Activated CD8-positive, alpha-beta T cell treated with anti-CD3 and anti-CD28 coated beads for 36 hours (primary cell): ENCODE data around the gene SNX10. TPM values are rescaled to one million over a fixed set of nuclear protein-coding genes. Genes with fewer than 3 reads are reported as not detected.
A peak's percentile ranks its signal among the peaks of the same experiment; 100 is the strongest.

Experiments used
- ATAC-seq: fragments of 200-7000 bp; cut with Tn5 transposase; one replicate; pipeline ENCODE4 v1.10.0; 2021; ENCODE audit warnings: mild to moderate bottlenecking, moderate library complexity
- CTCF ChIA-PET: fragments of 350-600 bp; sonication (Branson Sonifier 250); formaldehyde crosslinking; loops from one replicate; lab custom pipeline; 2021; ENCODE audit warnings: antibody characterized with exemption; lab: Charles Lee
- POLR2A ChIA-PET: fragments of 350-600 bp; sonication (Branson Sonifier 250); formaldehyde crosslinking; loops from one replicate; lab custom pipeline; 2021; ENCODE audit warnings: antibody characterized with exemption; lab: Charles Lee
- DNase-seq: peaks from one replicate; pipeline ENCODE4 v3.0.0-alpha.2; 2020
- H3K27ac Mint-ChIP-seq: one replicate; pipeline ENCODE4 v1.8.0; 2021; ENCODE audit warnings: mild to moderate bottlenecking, mixed read lengths
- H3K27me3 Mint-ChIP-seq: one replicate; pipeline ENCODE4 v1.8.0; 2021; ENCODE audit warnings: mixed read lengths
- H3K36me3 Mint-ChIP-seq: one replicate; pipeline ENCODE4 v1.8.0; 2021; ENCODE audit warnings: low read depth, mixed read lengths
- H3K4me1 Mint-ChIP-seq: one replicate; pipeline ENCODE4 v1.8.0; 2021; ENCODE audit warnings: low read depth, mixed read lengths
- H3K4me3 Mint-ChIP-seq: one replicate; pipeline ENCODE4 v1.8.0; 2021; ENCODE audit warnings: mild to moderate bottlenecking, moderate library complexity, mixed read lengths
- H3K9me3 Mint-ChIP-seq: one replicate; pipeline ENCODE4 v1.8.0; 2021; ENCODE audit warnings: mixed read lengths
- intact Hi-C: fragments of 100-400 bp; cut with micrococcal nuclease; formaldehyde crosslinking; loops from one replicate; pipeline ENCODE4 v1.10.0; 2022
- total RNA-seq, 2 experiments: library from RNA; stranded (reverse); gene quantifications; one replicate each; pipeline ENCODE4 v1.2.3, GENCODE V29; 2021
- TF ChIP-seq, protein P1 (sequence below): fragments of 200-600 bp; IDR thresholded peaks from one replicate; pipeline ENCODE4 v1.8.0; 2022; ENCODE audit warnings: antibody characterized with exemption, mild to moderate bottlenecking

SNX10 gene
- total RNA-seq, 2 experiments from 2014 or later = 47.8 to 51.1 TPM

DNA sequence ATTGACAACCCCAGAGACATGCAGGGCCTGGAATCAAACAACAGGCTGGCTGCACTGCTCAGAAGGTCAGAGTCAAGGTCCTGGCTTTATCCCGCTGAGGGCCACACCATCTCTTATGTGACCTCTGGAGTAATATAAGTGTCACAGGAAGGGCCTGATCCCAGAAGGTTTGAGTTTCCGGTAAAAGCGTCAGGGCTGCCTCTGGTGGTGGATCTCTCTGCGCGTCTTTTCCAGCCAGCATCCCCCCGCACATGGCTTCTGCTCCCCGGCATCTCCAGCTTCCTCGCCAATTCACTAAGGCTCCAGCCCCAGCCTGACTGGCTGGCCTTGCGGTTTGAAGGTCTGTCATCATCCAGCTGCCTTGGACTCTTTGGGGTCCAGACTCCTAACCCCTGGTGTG is 54.2 kb downstream of the SNX10 start:
- peaks cover 4% of the 10 kb centered on the region for H3K4me1 Mint-ChIP-seq
- peaks cover 22% of the 10 kb centered on the region for H3K36me3 Mint-ChIP-seq
- H3K27me3 Mint-ChIP-seq = no peaks in the 10 kb centered on the region
- no peak overlapping the region for H3K27ac Mint-ChIP-seq
- no peaks in the 10 kb centered on the region for H3K9me3 Mint-ChIP-seq
- ChIA-PET CTCF (interaction anchor here (1.9 kb wide), 1 partner anchor 24 kb away, joined by 12 read pairs; no protein-coding TSS in a partner anchor), POLR2A (interaction anchor here (0.9 kb wide), 1 partner anchor 164 kb away, joined by 3 read pairs; no protein-coding TSS in a partner anchor)
- no peak overlapping the region for H3K4me3 Mint-ChIP-seq
- ATAC-seq = no peak
- intact Hi-C loops = no loop called here
- TF ChIP-seq, protein P1, sequence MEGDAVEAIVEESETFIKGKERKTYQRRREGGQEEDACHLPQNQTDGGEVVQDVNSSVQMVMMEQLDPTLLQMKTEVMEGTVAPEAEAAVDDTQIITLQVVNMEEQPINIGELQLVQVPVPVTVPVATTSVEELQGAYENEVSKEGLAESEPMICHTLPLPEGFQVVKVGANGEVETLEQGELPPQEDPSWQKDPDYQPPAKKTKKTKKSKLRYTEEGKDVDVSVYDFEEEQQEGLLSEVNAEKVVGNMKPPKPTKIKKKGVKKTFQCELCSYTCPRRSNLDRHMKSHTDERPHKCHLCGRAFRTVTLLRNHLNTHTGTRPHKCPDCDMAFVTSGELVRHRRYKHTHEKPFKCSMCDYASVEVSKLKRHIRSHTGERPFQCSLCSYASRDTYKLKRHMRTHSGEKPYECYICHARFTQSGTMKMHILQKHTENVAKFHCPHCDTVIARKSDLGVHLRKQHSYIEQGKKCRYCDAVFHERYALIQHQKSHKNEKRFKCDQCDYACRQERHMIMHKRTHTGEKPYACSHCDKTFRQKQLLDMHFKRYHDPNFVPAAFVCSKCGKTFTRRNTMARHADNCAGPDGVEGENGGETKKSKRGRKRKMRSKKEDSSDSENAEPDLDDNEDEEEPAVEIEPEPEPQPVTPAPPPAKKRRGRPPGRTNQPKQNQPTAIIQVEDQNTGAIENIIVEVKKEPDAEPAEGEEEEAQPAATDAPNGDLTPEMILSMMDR = no peak
- no peak for DNase-seq

DNA sequence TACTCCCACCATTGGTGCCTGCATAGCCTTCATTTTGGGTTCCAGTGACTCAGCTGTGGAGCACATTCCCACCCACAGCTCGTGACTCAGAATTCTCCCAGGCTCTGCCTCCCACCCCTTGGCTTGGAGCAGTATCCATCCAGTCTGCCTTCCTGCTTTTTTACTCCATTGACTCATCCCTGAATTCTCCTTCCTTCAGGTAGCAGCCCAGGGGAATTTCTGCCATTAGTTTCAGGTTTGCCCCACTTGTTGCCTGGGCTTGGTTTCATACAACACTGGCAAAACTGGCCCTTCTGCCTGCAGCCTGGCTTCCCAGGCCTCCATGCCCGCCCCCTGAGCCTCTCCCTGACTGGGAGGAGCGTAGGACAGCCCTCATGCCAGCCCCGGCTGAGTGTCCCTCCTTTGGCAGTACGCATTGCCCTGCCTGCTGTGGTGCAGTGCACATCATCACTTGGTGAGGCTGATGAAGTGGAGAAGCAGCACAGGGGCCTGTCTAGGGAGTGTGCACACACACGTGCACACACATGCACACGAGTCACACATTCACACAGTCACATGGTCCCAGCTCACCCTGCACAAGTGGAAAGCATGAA is 55.0 kb downstream of the SNX10 start:
- H3K27ac Mint-ChIP-seq = no peak overlapping the region
- no peaks in the 10 kb centered on the region for H3K27me3 Mint-ChIP-seq
- peaks cover 27% of the 10 kb centered on the region for H3K36me3 Mint-ChIP-seq
- TF ChIP-seq, protein P1 = no peak
- H3K4me3 Mint-ChIP-seq = no peak overlapping the region
- H3K4me1 Mint-ChIP-seq = peaks cover 4% of the 10 kb centered on the region
- peak; percentile 70 for ATAC-seq
- ChIA-PET CTCF (interaction anchor here (1.9 kb wide), 1 partner anchor 23 kb away, joined by 12 read pairs; no protein-coding TSS in a partner anchor), POLR2A (no interaction called here)
- no peaks in the 10 kb centered on the region for H3K9me3 Mint-ChIP-seq
- no peak for DNase-seq
- intact Hi-C loops = no loop called here

DNA sequence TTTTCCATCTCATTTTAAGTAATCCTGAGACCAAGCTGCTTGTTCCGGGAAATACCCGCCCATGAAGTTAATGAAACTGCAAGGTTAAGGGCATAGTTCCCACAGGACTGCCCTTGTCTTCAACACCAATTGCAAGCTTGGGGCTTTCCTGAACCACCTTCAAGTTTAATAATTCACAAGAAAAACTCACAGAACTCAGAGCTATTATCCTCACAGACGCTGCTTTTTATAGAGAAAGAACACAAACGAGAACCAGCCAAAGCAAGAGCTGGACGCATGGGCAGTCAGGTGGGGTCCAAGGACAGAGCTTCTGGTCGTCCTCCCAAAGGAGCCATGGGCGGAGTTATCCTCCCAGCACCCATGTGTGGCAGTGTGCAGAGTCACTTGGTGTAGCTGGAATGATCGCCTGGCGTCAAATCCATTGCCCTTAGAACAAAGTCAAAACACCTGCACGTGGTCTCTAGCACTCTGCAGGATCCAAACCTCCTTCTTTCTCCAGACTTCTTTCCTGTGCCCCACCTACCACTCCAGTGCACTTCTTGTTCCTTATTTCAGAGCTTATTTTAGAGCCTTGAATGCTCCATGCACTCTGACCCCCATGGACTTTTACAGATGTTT is 56.7 kb downstream of the SNX10 start:
- POLR2A ChIA-PET = interaction anchor here (0.8 kb wide), 1 partner anchor 155 kb away, joined by 3 read pairs; no protein-coding TSS in a partner anchor
- Mint-ChIP-seq H3K9me3 (no peaks in the 10 kb centered on the region), H3K27me3 (no peaks in the 10 kb centered on the region), H3K36me3 (peaks cover 28% of the 10 kb centered on the region), H3K4me3 (no peak overlapping the region), H3K27ac (no peak overlapping the region), H3K4me1 (peaks cover 4% of the 10 kb centered on the region)
- DNase-seq (no peak), ATAC-seq (no peak)
- intact Hi-C loops = no loop called here
- TF ChIP-seq, protein P1 = no peak
- CTCF ChIA-PET = interaction anchor here (1.0 to 3.0 kb wide), 5 partner anchors 10 to 257 kb away, joined by 3 to 10 read pairs (median 5); no protein-coding TSS in a partner anchor

DNA sequence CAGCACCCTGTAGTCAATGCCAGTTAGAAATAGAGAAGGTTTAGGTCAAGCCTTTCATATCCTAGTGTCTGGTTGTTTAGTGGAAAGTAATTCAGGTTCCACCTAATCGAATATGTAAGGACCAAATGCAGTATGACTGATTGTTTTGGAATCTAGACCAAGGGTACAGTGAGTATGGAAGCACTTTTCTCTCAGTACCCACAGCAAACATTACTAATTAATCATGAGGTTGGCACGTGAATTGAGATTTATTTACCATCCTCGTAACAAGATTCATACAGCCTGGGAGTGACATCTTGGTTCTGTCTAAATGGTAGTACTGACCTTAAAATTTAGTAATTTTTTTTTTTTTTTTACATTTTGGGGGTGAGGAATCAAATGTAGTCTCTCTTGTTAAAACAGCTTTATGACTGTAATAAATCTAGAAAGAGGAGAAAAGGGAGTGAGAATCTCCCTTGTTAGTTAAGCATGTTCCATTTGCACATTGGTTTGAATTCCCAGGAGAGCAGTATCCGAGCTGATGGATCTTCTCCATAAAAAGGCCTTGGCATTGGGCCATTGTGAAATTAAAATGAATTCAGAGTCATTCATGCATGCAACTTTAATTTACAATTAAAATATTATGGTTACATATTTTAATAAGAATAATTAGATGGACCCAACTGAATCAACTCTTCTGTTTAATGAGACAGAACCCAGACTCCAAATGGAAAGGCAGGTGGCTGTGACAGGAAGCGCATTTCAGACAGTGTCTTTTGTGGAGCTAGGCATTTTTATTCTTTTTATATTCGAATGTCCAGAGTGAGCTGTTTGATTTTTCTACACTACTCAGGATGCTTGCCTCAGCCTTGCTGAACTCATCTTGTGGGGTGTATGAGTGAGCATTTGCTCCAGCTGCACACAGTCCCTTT is 57.6 kb downstream of the SNX10 start:
- Mint-ChIP-seq H3K27me3 (no peaks in the 10 kb centered on the region), H3K27ac (no peak overlapping the region), H3K4me3 (no peak overlapping the region), H3K36me3 (peaks cover 28% of the 10 kb centered on the region), H3K4me1 (peaks cover 2% of the 10 kb centered on the region), H3K9me3 (no peaks in the 10 kb centered on the region)
- ATAC-seq (no peak), DNase-seq (no peak)
- ChIA-PET CTCF (interaction anchor here (1.5 to 3.0 kb wide), 3 partner anchors 14 to 20 kb away, joined by 5 to 10 read pairs (median 10); no protein-coding TSS in a partner anchor), POLR2A (interaction anchor here (0.8 kb wide), 1 partner anchor 156 kb away, joined by 3 read pairs; no protein-coding TSS in a partner anchor)
- intact Hi-C loops = no loop called here
- TF ChIP-seq, protein P1 = no peak
